ENCODE results near the gene THSD4.

THSD4 gene

DNA sequence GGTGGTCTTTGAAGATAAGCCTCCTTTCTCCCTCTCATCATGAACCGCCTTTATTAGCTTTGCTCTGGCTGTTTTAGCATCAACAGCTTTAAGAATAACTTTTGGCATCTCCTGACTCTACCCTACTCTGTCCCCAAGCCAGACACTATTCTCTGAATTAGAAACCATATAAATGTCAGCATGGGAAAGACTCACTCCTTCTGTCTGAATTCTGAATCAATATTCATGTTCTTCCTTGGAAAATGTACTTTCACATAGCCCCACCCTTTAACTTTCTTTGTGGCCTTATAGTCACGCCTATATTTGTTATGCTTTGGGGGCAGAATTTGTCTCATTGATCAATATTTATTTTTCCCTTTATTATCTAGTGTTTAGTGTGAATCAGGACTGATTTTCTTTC lies 563.3 kb downstream of the THSD4 start:
- Histone ChIP-seq H3K4me2 (ENCODE audit: low read length) (peak overlapping the region; percentile 96), H3K9ac (ENCODE audit: low read length) (no peak overlapping the region), H3K36me3 (replicated peaks; ENCODE audit: low read depth, low read length) (no peaks in the 10 kb centered on the region), H3K27me3 (ENCODE audit: low read depth, low read length) (no peaks in the 10 kb centered on the region), H3K9me3 (ENCODE audit: insufficient read depth, low read length) (no peaks in the 10 kb centered on the region), H3K27ac (ENCODE audit: low read length) (peak overlapping the region; percentile 4; the same call in 1 of the 2 replicates), H4K20me1 (ENCODE audit: insufficient read depth, low read length) (no peaks in the 10 kb centered on the region), H3K4me3 (ENCODE audit: low read length) (no peak overlapping the region), H3K4me1 (ENCODE audit: low read length) (peaks cover 60% of the 10 kb centered on the region), H3K79me2 (ENCODE audit: low read length) (no peaks in the 10 kb centered on the region), H2AFZ (ENCODE audit: low read depth, low read length) (no peak overlapping the region)
- TF ChIP-seq CTCF (IDR thresholded peaks at IDR 0.05; ENCODE audit: low read depth, low read length) (no peak), EZH2phosphoT487 (IDR thresholded peaks at IDR 0.05; ENCODE audit: low read depth) (no peak)

GRCh38 chr15:71679223-71679792 lies 564.0 kb downstream of the THSD4 start:
- Histone ChIP-seq H2AFZ (ENCODE audit: low read depth, low read length) (no peak overlapping the region), H3K27me3 (ENCODE audit: low read depth, low read length) (no peaks in the 10 kb centered on the region), H4K20me1 (ENCODE audit: insufficient read depth, low read length) (no peaks in the 10 kb centered on the region), H3K9ac (ENCODE audit: low read length) (no peak overlapping the region), H3K79me2 (ENCODE audit: low read length) (no peaks in the 10 kb centered on the region), H3K9me3 (ENCODE audit: insufficient read depth, low read length) (no peaks in the 10 kb centered on the region), H3K4me2 (ENCODE audit: low read length) (peak overlapping the region; percentile 8; the same call in 1 of the 2 replicates), H3K4me3 (ENCODE audit: low read length) (no peak overlapping the region), H3K4me1 (ENCODE audit: low read length) (peaks cover 53% of the 10 kb centered on the region), H3K27ac (ENCODE audit: low read length) (no peak overlapping the region), H3K36me3 (replicated peaks; ENCODE audit: low read depth, low read length) (no peaks in the 10 kb centered on the region)
- TF ChIP-seq CTCF (IDR thresholded peaks at IDR 0.05; ENCODE audit: low read depth, low read length): no peak
- TF ChIP-seq EZH2phosphoT487 (IDR thresholded peaks at IDR 0.05; ENCODE audit: low read depth): no peak

GRCh38 chr15:71679793-71680353 lies 564.6 kb downstream of the THSD4 start:
- Histone ChIP-seq H3K4me1 (ENCODE audit: low read length) (peaks cover 53% of the 10 kb centered on the region), H3K27me3 (ENCODE audit: low read depth, low read length) (no peaks in the 10 kb centered on the region), H3K36me3 (replicated peaks; ENCODE audit: low read depth, low read length) (no peaks in the 10 kb centered on the region), H3K79me2 (ENCODE audit: low read length) (no peaks in the 10 kb centered on the region), H4K20me1 (ENCODE audit: insufficient read depth, low read length) (no peaks in the 10 kb centered on the region), H3K4me3 (ENCODE audit: low read length) (no peak overlapping the region), H3K4me2 (ENCODE audit: low read length) (peak overlapping the region; percentile 8; the same call in 1 of the 2 replicates), H3K9me3 (ENCODE audit: insufficient read depth, low read length) (no peaks in the 10 kb centered on the region), H3K9ac (ENCODE audit: low read length) (no peak overlapping the region), H3K27ac (ENCODE audit: low read length) (no peak overlapping the region), H2AFZ (ENCODE audit: low read depth, low read length) (no peak overlapping the region)
- no peak for TF ChIP-seq CTCF (IDR thresholded peaks at IDR 0.05; ENCODE audit: low read depth, low read length)

DNA sequence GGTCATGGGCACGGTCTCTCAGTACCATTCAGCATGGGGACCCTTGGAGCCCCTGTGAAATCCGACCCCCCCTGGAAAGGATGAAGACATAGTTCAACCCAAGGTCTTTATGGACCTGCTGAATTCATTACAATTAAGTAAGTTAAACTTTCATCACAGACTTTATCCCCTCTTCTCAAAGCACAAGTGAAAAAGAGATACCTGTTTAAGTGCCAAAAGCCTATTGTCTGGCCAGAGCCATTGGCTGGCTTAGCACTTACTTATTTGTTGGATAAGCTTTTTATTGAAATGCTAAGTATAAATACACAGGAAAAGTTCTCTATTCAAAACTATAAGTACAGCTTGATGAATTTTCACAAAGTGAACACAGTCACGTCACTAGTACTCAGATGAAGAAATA lies 566.7 kb downstream of the THSD4 start:
- Histone ChIP-seq H3K4me3 (ENCODE audit: low read length) (no peak overlapping the region), H3K9ac (ENCODE audit: low read length) (no peak overlapping the region), H3K9me3 (ENCODE audit: insufficient read depth, low read length) (no peaks in the 10 kb centered on the region), H3K27me3 (ENCODE audit: low read depth, low read length) (no peaks in the 10 kb centered on the region), H3K4me1 (ENCODE audit: low read length) (peaks cover 32% of the 10 kb centered on the region), H3K4me2 (ENCODE audit: low read length) (no peak overlapping the region), H3K79me2 (ENCODE audit: low read length) (no peaks in the 10 kb centered on the region), H4K20me1 (ENCODE audit: insufficient read depth, low read length) (no peaks in the 10 kb centered on the region), H2AFZ (ENCODE audit: low read depth, low read length) (no peak overlapping the region), H3K36me3 (replicated peaks; ENCODE audit: low read depth, low read length) (no peaks in the 10 kb centered on the region), H3K27ac (ENCODE audit: low read length) (no peak overlapping the region)
- no peak for TF ChIP-seq CTCF (IDR thresholded peaks at IDR 0.05; ENCODE audit: low read depth, low read length)
- TF ChIP-seq EZH2phosphoT487 (IDR thresholded peaks at IDR 0.05; ENCODE audit: low read depth): no peak

All from OCI-LY3 (cell line).